RPMI7951 (cell line): ENCODE data around the gene TIMM29. TPM values are rescaled to one million over a fixed set of nuclear protein-coding genes. Genes with fewer than 3 reads are reported as not detected.
"Not testable (repeated sequence)": the region's sequence is repeated elsewhere in the genome, so short reads cannot be mapped to it uniquely, and the experiment has no call there.

Source experiments
- DNase-seq: peaks from one replicate; pipeline ENCODE4 v3.0.0-alpha.2; 2012; ENCODE audit warnings: low read depth
- total RNA-seq: library from RNA; depleted of rRNA; stranded (reverse); fragments of >200 nt; shearing (Covaris generic); gene quantifications from 2 replicates; pipeline ENCODE4 v1.2.3, GENCODE V29; 2014

Gene TIMM29
- total RNA-seq, 1 experiment from 2014 or later = 20.4 TPM

DNA sequence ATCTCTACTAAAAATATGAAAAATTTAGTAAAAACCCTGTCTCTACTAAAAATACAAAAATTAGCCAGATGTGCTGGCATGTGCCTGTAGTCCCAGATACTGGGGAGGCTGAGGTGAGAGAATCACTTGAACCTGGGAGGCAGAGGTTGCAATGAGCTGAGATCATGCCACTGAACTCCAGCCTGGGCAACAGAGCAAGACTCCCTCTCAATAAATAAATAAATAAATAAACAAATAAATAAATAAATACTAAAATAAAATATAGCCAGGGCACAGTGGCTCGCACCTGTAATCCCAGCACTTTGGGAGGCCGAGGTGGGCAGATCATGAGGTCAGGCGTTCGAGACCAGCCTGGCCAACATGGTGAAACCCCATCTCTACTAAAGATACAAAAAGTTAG lies 14.8 kb downstream of the TIMM29 start:
- not testable (repeated sequence) for DNase-seq

DNA sequence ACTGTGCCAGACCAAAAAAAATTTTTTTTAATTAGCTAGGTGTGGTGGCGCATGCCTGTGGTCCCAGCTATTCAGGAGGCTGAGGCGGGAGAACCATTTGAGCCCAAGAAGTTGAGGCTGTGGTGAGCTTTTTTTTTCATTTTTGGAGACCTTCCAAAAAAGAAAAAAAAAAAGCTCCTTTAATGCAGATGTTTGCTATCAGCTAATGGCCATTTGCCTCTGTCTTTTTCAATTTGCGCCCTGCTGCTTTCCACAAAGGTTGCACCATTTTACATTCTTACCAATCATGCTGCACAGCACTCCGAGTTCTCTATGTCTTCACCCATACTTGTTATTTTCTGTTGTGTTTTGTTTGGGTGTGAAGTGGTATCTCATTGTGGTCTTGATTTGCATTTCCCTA lies 16.7 kb downstream of the TIMM29 start:
- no peak for DNase-seq

DNA sequence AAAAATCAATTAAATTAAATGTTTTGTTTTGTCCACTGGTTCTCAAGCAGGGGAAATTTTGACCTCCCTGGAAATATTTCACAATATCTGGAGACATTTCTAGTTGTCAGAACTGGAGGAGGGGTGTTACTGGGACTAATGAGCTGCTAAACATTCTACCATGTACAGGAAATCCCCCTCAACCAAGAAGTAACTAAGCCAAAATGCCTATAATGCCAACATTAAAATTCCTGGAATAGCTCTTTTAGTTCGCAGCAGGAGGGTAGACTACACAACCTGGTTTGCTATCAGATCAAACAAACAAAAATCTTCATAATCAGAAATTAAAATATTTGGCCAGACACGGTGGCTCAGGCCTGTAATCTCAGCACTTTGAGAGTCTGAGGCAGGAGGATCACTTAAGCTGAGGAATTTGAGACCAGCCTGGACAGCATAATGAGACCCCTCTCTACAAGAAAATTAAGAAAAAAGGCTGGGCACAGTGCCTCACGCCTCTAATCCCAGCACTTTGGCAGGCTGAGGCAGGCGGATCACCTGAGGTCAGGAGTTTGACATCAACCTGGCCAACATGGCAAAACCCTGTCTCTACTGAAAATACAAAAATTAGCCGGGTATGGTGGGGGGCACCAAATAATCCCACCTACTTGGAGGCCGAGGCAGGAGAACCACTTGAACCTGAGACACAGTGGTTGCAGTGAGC lies 18.5 kb downstream of the TIMM29 start:
- DNase-seq = no peak

DNA sequence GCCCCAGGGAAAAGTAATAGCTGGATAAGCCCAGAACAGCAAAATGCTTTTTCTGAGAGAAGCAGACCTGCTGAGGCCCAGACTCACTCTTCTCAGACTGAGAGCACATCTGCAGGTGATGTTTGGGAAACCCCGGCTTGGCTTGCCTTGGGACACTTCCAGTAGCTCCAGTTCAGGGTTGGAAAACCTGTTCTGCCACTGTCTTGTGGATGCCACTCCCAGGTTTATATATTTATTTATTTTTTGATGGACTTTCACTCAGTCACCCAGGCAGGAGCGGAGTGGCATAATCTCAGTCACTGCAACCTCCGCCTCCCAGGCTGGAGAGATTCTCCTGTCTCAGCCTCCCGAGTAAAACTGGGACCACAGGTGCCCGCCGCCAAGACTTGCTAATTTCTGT lies 24.2 kb downstream of the TIMM29 start:
- no peak for DNase-seq

DNA sequence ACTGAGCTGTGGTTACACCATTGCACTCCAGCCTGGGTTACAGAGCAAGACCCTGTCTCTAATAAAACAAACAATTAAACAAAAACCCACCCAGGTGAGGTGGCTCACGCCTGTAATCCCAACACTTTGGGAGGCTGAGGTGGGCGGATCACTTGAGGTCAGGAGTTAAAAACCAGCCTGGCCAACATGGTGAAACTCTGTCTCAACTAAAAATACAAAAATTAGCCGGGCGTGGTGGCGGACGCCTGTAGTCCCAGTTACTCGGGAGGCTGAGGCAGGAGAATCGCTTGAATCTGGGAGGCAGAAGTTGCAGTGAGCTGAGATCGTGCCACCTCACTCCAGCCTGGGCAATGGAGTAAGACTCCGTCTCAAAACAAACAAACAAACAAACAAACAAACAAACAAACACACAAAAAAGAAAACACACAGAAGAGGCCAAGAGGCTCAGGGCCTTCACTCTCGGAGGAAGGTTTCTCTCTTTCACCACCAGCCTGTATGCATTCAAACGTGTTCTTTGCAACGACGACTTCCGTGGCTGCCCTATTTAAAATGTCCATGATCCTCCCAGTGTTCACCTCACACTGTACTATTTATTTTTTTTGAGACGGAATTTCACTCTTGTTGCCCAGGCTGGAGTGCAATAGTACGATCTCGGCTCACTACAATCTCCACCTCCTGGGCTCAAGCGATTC lies 30.8 kb downstream of the TIMM29 start:
- not testable (repeated sequence) for DNase-seq

DNA sequence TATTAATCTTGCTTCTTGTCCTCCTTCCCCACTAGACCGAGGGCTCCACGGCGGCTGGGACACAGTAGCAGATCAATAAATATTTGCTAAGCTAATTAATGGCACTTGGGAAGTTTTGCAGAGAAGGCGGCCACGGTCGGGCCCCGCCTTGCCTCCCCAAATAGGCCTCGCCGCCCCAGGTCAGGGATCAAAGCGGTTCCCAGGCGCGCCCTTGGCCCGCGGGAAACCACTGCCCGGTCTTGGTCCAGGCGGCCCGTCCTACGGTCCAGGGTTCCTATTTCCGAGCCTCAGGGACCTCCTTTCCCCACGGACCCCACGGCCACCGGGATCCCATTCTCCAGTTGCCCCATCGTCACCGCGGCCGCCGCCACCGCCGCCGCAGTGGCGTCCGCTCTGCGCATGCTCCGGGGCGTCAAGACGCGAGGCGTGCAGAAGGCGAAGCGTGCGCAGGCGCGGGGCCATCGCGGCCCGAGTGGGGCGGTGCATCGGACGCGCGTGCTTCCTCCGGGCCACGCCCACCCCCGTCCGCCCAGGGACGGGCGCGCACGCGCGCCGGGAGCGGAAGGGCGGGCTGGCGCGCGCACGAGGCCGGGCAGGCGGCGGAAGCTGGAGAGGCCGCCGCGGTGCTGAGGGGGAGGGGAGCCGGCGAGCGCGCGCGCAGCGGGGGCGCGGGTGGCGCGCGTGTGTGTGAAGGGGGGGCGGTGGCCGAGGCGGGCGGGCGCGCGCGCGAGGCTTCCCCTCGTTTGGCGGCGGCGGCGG lies 31.9 kb downstream of the TIMM29 start, which contains the start of gene SMARCA4:
Gene SMARCA4 (plus strand): TSS at position 717 of the 759 bp plus-strand sequence. CDS start 23,122 bp downstream, outside the sequence.
- DNase-seq = peak; percentile 92

DNA sequence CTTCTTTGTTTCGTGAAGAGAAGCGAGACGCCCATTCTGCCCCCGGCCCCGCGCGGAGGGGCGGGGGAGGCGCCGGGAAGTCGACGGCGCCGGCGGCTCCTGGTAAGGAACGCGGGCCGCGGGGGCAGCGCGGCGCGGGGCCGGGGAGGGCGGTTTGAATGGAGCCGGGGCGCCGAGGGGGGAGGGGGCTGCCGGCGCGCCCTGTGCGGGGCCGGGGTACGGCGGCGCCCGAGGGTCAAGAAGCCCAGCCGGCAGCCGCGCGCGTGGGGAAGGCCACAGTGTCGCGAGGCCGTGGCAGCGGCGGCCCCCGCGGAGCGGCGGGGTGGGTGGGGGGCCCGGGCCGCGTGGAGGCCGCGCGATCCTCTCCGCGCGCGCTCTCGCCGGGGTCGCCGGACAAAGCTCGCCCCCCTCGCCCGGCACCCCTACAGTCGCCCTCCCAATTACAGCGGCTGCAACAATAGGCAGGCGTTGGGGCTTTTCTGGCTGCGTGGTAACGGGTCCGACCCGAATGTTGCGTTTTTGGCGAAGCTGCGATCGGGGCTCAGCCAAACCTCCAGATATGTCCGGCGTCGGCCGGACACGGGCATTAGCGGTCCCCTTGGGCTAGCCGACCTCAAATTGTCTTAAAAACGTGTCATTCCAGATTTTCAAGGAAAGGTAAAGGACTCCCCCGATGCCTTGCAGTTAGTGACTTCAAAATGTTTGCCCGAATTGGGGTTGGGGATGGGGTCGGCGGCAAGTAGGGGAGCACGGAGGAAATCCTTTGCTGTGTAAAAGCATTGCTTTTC lies 32.7 kb downstream of the TIMM29 start:
- DNase-seq = peak; percentile 27

DNA sequence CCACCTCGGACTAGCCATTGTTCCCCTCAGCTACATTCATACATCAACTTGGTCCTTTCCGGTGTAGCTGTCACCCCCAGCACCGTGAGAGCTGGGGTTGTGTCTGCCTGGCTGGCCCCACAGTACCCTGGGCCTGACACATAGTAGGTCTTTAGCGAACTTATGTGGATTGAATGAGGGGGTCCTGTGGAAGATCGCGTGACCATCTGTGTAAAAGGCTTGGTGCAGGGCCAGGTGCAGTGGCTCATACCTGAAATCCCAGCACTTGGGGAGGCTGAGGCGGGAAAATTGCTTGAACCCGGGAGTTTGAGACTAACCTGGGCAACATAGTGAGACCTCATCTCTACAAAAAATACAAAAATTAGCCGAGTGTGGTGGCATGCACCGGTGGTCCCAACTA lies 34.3 kb downstream of the TIMM29 start:
- no peak for DNase-seq

DNA sequence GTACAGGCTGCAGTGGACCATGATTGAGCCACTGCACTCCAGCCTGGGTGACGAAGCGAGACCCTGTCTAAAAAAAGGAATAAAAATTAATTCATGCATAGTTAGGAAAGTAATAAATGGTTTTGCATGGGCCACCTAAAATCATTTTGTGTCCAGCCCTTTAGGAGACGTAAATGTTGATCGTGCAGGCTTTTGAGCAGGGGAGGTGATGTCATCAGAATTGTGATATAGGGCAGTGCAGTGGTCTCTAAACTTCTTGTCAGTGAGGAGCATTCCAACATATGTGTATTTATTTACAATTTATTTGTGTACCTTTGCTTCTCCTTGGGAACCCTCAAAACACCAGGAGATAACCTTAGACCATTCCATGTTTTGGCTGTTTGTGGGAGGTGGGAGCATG lies 35.3 kb downstream of the TIMM29 start:
- no peak for DNase-seq

DNA sequence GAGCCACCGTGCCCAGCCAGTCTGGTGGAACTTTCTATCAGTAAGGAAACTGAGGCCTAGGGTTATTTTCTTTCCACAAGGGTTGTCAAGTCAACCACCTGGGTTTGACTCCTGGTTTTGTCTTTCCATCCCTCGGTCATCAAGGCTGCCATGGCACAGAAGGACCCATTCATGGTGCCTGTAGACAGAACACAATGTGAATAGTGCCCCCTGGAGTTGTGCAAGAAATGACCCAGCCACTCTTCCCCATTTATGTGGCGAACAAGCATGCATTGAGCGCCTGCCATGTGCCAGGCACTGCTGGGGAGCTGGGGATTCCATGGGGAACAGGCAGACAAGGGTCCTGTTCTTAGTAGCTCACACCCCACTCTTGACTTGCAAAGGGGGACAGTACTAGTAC lies 36.3 kb downstream of the TIMM29 start:
- DNase-seq = no peak

DNA sequence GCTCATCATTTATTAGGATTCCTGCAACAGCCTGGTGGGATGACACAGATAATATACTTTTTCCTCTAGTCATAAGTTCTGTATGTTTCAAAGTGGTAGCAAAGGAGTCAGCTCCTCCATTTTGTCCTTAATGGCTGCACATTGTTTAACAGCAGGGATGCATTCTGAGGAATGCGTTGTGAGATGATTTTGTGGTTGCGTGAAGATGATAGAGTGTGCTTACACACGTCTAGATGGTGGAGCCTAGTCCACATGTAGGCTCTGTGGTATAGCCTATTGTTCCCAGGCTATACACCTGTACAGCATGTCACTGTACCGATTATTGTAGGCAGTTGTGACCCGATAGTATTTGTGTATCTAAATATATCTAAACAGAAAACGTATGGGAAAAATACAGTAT lies 36.8 kb downstream of the TIMM29 start:
- no peak for DNase-seq

DNA sequence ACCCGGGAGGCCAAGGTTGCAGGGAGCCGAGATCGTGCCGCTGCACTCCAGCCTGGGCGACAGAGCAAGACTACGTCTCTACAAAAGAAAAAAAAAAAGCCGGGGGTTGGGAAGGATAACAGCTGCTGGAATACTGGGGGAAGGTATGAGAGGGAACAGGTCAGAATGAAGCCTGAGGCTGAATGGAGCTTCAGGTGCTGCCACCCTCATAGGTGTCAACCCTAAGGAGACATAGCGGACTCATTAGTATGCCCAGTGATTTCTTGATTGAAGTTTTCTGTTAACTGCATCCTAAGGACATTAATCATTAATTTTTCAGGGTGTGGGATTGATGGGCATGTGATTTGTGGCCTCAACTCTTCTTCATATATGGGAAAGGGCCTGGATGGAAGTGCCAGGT lies 38.2 kb downstream of the TIMM29 start:
- no peak for DNase-seq

DNA sequence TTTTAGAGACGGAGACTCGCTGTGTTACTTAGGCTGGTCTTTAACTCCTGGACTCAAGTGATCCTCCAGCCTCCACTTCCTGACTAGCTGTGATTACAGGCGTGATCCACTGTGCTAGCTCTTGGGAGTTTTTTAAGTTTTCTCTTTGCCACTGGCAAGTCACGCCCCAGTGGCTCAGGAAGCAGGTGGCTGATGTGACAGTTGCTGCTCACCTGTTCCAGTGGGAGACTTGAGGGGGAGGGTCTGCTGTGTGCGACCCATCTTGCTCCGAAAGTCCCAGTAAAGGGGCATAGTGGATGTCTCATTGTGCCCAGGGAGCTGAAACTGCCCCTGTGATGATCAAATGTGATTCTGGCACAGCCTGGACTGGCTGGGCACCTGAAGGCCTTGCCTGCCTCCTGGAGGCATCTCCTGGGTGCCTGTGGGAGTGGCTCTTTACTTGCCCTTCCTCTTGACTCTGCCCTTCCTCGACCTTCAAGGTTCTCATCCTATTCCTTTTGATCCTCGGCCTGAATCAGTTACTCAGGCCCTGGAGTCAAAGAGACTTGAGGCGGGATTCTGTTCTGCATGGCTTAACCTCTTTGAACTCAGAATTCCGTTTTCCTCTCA lies 40.0 kb downstream of the TIMM29 start:
- DNase-seq = no peak

DNA sequence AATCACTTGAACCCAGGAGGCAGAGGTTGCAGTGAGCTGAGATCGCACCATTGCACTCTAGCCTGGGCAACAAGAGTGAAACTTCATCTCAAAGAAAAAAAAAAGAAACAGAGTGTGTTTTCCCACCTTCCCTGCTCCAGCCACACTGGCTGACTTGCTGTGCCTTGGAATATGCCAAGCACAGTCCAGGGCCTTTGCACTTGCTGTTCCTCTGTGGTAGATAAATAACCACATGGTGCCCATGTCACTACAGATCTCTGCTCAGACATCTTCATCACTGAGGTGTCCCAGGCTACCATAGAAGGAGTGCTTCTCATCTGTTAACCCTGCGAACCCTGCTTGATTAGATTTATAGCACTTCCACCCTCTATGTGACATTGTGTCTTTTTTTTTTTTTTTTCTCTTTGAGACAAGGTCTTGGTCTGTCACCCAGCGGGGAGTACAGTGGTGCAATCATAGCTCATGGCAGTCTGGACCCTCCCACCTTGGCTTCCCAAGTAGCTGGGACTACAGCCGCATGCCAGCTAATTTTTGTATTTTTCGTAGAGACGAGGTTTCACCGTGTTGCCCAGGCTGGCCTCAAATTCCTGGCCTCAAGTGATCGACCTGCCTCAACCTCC lies 42.6 kb downstream of the TIMM29 start:
- no peak for DNase-seq

DNA sequence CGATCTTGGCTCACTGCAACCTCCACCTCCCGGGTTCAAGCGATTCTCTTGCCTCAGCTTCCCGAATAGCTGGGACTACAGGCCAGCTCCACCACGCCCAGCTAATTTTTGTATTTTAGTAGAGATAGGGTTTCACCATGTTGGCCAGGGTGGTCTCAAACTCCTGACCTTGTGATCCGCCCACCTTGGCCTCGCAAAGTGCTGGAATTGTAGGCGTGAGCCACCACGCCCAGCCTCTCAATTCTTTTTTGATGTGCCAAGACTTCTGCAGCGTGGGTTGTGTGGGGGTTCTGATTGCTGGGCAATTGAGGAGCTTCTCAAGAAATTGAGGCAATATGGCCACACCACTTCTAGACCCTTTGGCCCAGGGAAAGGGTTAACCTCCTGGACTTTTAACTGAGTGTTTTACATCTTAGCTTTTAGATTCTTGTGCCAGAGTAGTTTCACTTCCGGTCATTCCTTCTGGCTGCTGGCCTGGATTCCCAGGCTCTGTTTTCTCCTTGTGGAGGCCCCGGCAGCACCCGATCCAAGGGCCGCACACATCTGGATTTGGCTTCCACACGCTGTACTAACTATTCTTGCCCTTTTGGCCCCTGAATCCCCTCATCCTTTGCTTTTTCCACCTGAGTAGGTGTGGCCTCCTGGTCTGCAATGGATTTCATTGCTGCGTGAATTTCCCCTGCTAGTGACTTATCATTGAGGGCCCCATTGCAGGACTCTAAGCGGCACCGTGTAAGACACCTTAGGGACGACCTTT lies 46.9 kb downstream of the TIMM29 start:
- peak; percentile 48 for DNase-seq

DNA sequence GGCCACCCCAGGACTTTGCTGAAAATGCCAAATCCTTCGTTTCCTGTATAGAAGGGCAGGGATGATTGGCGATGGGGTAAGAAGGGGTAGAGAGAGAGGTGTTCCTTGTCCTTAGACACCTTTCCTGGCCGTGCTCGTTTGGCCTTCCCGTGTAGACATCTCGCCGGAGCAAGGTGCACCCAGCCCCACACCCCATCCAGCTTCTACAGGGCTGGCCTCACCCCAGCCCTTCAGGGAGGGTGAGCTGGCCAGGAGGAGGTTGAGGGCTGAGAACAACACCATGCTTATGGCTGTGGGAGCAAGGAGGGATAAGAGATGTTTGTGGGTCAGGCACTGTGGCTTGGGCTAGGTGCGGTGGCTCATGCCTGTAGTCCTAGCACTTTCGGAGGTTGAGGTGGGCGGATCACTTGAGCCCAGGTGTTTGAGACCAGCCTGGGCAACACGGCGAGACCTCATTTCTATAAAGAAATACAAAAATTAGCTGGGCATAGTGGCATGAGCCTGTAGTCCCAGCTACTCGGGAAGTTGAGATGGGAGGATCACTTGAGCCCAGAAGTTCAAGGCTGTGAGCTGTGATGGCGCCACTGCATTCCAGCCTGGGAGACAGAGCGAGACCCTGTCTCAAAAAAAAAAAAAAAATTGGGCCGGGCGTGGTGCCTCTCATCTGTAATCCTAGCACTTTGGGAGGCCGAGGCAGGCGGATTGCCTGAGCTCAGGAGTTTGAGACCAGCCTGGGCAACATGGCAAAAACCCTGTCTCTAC lies 47.7 kb downstream of the TIMM29 start:
- DNase-seq = no peak

DNA sequence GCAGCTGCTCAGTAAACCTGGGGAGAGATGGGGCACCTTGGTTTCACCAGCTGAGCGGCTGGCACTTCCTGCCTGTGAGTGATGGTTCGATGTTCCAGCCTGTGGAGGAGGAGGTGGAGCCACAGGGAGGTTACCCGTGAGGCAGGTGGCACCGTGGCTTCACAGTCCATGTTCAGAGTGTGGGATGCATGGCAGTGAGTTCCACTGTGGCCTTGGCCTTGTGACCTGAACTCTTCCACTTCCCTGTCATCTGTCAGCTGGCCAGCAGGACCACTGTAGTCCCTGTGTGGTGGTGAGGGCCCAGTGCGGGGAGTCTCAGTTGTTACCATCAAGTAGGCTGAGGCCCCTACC lies 49.1 kb downstream of the TIMM29 start:
- DNase-seq = no peak
